Stomach (tissue), 9 donors: ENCODE data around the gene C1orf35. TPM values are rescaled to one million over a fixed set of nuclear protein-coding genes. Genes with fewer than 3 reads are reported as not detected.

Experiments used
- DNase-seq, 2 donors: peaks; one replicate each; pipeline versions ENCODE4 v3.0.0 to v3.0.0-alpha.2; 2013 to 2019
- H3K27ac ChIP-seq, 5 donors: fragments of 200-600 bp in 4 of 5; sonication (generic) in 4 of 5; one replicate each; pipeline ENCODE4 v1.5.1; 2013 to 2019; ENCODE audit warnings: mild to moderate bottlenecking in 1 of 5, moderate library complexity in 1 of 5
- H3K27me3 ChIP-seq, 3 donors: fragments of 200-600 bp; sonication (generic); one replicate each; pipeline ENCODE4 v1.5.1; 2017 to 2019; ENCODE audit warnings: mixed run types in 1 of 3
- H3K36me3 ChIP-seq, 4 donors: fragments of 200-600 bp; sonication (generic); 1 replicate in 3 of 4; 2 replicates in 1 of 4; pipeline ENCODE4 v1.5.1; 2016 to 2019
- H3K4me1 ChIP-seq, 4 donors: fragments of 200-600 bp; sonication (generic); one replicate each; pipeline ENCODE4 v1.5.1; 2016 to 2019
- H3K4me3 ChIP-seq, 4 donors: fragments of 200-600 bp; sonication (generic) in 3 of 4; one replicate each; pipeline ENCODE4 v1.5.1; 2016 to 2019; ENCODE audit warnings: mild to moderate bottlenecking in 1 of 4
- H3K9me3 ChIP-seq, 4 donors: fragments of 200-600 bp; sonication (generic); one replicate each; pipeline ENCODE4 v1.5.1; 2016 to 2019
- EP300 ChIP-seq: sonication (generic); formaldehyde crosslinking; IDR thresholded peaks from one replicate; pipeline ENCODE4 v1.6.1; 2017; ENCODE audit warnings: antibody characterized with exemption
- POLR2A ChIP-seq, 4 donors: fragments of 450-650 bp; IDR thresholded peaks; one replicate each; pipeline ENCODE4 v1.6.1; 2016; ENCODE audit warnings: antibody characterized with exemption in 4 of 4, control low read depth in 2 of 4, mild to moderate bottlenecking in 1 of 4, moderate library complexity in 1 of 4
- POLR2AphosphoS5 ChIP-seq, 3 donors: sonication (generic); formaldehyde crosslinking; IDR thresholded peaks; one replicate each; pipeline ENCODE4 v1.6.1; 2016; ENCODE audit warnings: antibody characterized with exemption in 3 of 3
- WGBS, 5 donors: extraction: QIAGEN DNeasy Blood & Tissue Kit in 3 of 5; methylation state at CpG; one replicate each; pipeline versions ENCODE4 v1.1.5 to v1.1.7; 2013 to 2018; 5-methylcytosine and 5-hydroxymethylcytosine counted together
- intact Hi-C: fragments of 100-400 bp; cut with DNase I; formaldehyde crosslinking; loops from one replicate; pipeline ENCODE4 v1.15.1; 2023; ENCODE audit warnings: low total_unique reads
- polyA plus RNA-seq, 3 donors: library from polyadenylated mRNA; stranded (reverse); fragments of 200-250 nt; gene quantifications; one replicate each; pipeline ENCODE4 v1.2.3, GENCODE V29; 2013
- total RNA-seq, 5 donors: library from RNA; depleted of rRNA; stranded (reverse); fragments of >200 nt; gene quantifications; one replicate each; pipeline versions ENCODE4 v1.1.0 to v1.2.3, GENCODE V29; 2014 to 2016
- TF ChIP-seq, protein P1 (sequence below), 7 experiments: fragments of 450-650 bp in 4 of 7; fragments of 200-600 bp in 3 of 7; sonication (generic) in 3 of 7; IDR thresholded peaks; one replicate each; pipeline ENCODE4 v1.5.1; 2016 to 2019; ENCODE audit warnings: antibody characterized with exemption in 7 of 7, control low read depth in 2 of 7, mild to moderate bottlenecking in 1 of 7
- donor health status: healthy with polysubstance abuse.
- donor health status: Bipolar disorder and iron deficiency.
- donor health status: healthy.

Gene C1orf35
- total and polyA plus RNA-seq, 8 donors, result 0.58 to 94.7 (median 11.8) TPM

DNA sequence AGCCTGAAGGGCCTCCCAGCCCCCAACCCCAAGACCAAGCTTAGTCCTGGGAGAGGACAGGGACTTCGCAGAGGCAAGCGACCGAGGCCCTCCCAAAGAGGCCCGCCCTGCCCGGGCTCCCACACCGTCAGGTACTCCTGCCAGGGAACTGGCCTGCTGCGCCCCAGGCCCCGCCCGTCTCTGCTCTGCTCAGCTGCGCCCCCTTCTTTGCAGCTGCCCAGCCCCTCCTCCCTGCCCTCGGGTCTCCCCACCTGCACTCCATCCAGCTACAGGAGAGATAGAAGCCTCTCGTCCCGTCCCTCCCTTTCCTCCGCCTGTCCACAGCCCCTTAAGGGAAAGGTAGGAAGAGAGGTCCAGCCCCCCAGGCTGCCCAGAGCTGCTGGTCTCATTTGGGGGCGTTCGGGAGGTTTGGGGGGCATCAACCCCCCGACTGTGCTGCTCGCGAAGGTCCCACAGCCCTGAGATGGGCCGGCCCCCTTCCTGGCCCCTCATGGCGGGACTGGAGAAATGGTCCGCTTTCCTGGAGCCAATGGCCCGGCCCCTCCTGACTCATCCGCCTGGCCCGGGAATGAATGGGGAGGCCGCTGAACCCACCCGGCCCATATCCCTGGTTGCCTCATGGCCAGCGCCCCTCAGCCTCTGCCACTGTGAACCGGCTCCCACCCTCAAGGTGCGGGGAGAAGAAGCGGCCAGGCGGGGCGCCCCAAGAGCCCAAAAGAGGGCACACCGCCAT lies 42.5 kb downstream of the C1orf35 start:
- Histone ChIP-seq H3K36me3 (no peaks in the 10 kb centered on the region), H3K27ac (peak overlapping the region; percentile 56 to 76 (median 72)), H3K27me3 (peaks cover 11 to 85% (median 69%) of the 10 kb centered on the region in 3 donors), H3K4me1 (peaks cover 20 to 27% (median 25%) of the 10 kb centered on the region in 4 donors), H3K4me3 (peak overlapping the region; percentile 36 to 59 (median 44)), H3K9me3 (no peaks in the 10 kb centered on the region)
- 14 to 32% (median 20%) methylated on average over 24 to 34 of the region's 34 CpGs for WGBS, 5 donors
- TF ChIP-seq POLR2A (IDR thresholded peaks at IDR 0.05) (no peak), POLR2AphosphoS5 (IDR thresholded peaks at IDR 0.05) (no peak), EP300 (no peak)
- TF ChIP-seq, protein P1, sequence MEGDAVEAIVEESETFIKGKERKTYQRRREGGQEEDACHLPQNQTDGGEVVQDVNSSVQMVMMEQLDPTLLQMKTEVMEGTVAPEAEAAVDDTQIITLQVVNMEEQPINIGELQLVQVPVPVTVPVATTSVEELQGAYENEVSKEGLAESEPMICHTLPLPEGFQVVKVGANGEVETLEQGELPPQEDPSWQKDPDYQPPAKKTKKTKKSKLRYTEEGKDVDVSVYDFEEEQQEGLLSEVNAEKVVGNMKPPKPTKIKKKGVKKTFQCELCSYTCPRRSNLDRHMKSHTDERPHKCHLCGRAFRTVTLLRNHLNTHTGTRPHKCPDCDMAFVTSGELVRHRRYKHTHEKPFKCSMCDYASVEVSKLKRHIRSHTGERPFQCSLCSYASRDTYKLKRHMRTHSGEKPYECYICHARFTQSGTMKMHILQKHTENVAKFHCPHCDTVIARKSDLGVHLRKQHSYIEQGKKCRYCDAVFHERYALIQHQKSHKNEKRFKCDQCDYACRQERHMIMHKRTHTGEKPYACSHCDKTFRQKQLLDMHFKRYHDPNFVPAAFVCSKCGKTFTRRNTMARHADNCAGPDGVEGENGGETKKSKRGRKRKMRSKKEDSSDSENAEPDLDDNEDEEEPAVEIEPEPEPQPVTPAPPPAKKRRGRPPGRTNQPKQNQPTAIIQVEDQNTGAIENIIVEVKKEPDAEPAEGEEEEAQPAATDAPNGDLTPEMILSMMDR (IDR thresholded peaks at IDR 0.05), result peak in 1 of 7 experiments; percentile 4
- intact Hi-C loops, result no loop called here
- peak; percentile 47 to 58 for DNase-seq

- TF ChIP-seq EP300 (no peak), POLR2A (IDR thresholded peaks at IDR 0.05) (no peak), POLR2AphosphoS5 (IDR thresholded peaks at IDR 0.05) (no peak)
- TF ChIP-seq, protein P1 (IDR thresholded peaks at IDR 0.05), result no peak
- Histone ChIP-seq H3K4me1 (peaks cover 20 to 27% (median 25%) of the 10 kb centered on the region in 4 donors), H3K36me3 (no peaks in the 10 kb centered on the region), H3K27ac (peak overlapping the region; percentile 56 to 76 (median 72)), H3K4me3 (peak overlapping the region; percentile 36 to 59 (median 44)), H3K27me3 (peaks cover 11 to 77% (median 62%) of the 10 kb centered on the region in 3 donors), H3K9me3 (no peaks in the 10 kb centered on the region)
- WGBS, 5 donors, result 2 to 12% (median 3%) methylated on average over 18 to 33 of the region's 33 CpGs
- peak; percentile 92 to 100 for DNase-seq
- intact Hi-C loops, result no loop called here
Observed at GRCh38 chr1:228059634-228060457, 43.3 kb downstream of the C1orf35 start.

DNA sequence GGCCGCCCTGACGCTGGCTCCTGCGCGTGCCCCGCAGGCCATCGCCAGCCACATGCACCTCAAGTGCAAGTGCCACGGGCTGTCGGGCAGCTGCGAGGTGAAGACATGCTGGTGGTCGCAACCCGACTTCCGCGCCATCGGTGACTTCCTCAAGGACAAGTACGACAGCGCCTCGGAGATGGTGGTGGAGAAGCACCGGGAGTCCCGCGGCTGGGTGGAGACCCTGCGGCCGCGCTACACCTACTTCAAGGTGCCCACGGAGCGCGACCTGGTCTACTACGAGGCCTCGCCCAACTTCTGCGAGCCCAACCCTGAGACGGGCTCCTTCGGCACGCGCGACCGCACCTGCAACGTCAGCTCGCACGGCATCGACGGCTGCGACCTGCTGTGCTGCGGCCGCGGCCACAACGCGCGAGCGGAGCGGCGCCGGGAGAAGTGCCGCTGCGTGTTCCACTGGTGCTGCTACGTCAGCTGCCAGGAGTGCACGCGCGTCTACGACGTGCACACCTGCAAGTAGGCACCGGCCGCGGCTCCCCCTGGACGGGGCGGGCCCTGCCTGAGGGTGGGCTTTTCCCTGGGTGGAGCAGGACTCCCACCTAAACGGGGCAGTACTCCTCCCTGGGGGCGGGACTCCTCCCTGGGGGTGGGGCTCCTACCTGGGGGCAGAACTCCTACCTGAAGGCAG lies 44.0 kb downstream of the C1orf35 start:
- H3K4me1 ChIP-seq, result peaks cover 20 to 27% (median 25%) of the 10 kb centered on the region in 4 donors
- TF ChIP-seq POLR2A (IDR thresholded peaks at IDR 0.05), result no peak
- TF ChIP-seq EP300, result no peak
- TF ChIP-seq, protein P1 (IDR thresholded peaks at IDR 0.05), result no peak
- TF ChIP-seq POLR2AphosphoS5 (IDR thresholded peaks at IDR 0.05), result no peak
- WGBS, 5 donors, result 4 to 13% (median 6%) methylated on average over 37 to 66 of the region's 66 CpGs
- peaks cover 0 to 4% (median 1%) of the 10 kb centered on the region in 4 donors for H3K9me3 ChIP-seq
- peak overlapping the region in 4 of 5 donors; percentile 4 to 76 (median 64) for H3K27ac ChIP-seq
- H3K27me3 ChIP-seq, result peaks cover 11 to 75% (median 55%) of the 10 kb centered on the region in 3 donors
- peak in 1 of 2 donors; percentile 79 for DNase-seq
- peak overlapping the region; percentile 36 to 59 (median 44) for H3K4me3 ChIP-seq
- H3K36me3 ChIP-seq, result no peaks in the 10 kb centered on the region
- intact Hi-C loops, result no loop called here
